HepG2 (cell line): Measurements from ENCODE around the gene RBP3. TPM values are rescaled to one million over a fixed set of nuclear protein-coding genes. Genes with fewer than 3 reads are reported as not detected.

ENCODE experiments used
- ATAC-seq: fragments of 200-7000 bp; cut with Tn5 transposase; 3 replicates; pipeline ENCODE4 v1.9.1; 2020; ENCODE audit warnings: mild to moderate bottlenecking, moderate library complexity
- BruUV-seq: library from RNA; stranded (reverse); fragments of 400-500 nt; replicated peaks from 2 replicates; lab custom pipeline; 2021; lab: Mats Ljungman, UMichigan
- CTCF ChIA-PET: fragments of 300-600 bp; formaldehyde crosslinking; extraction: SDS; loops from one replicate; lab custom pipeline; 2021; ENCODE audit warnings: low total read pairs, inconsistent platforms, low intra/inter-chr PET ratio; lab: Yijun Ruan, JAX
- POLR2A ChIA-PET: fragments of 350-600 bp; sonication (Branson Sonifier 250); formaldehyde crosslinking; loops from one replicate; lab custom pipeline; 2020; ENCODE audit warnings: antibody characterized with exemption, inconsistent platforms; lab: Yijun Ruan, JAX
- DNase-seq: peaks from one replicate; pipeline ENCODE4 v3.0.0-alpha.2; 2015; ENCODE audit warnings: low spot score
- FAIRE-seq: peaks from 3 replicates; lab custom pipeline; 2011; peaks lifted over from hg19 to GRCh38; lab: Jason Lieb, UNC
- H2AFZ ChIP-seq: one replicate; pipeline ENCODE4 v1.6.1; 2011; ENCODE audit warnings: low read length, inconsistent platforms
- H3K27ac ChIP-seq: fragments of 300-600 bp; 3 replicates; pipeline ENCODE4 v1.8.0; 2011; ENCODE audit warnings: mixed run types, mild to moderate bottlenecking, mixed read lengths, low read length, inconsistent platforms; ENCODE audit not compliant: insufficient read depth; ENCODE audit errors: extremely low read length
- H3K27me3 ChIP-seq, 2 experiments: fragments of 200-600 bp in 1 of 2; 2 replicates in 1 of 2; 3 replicates in 1 of 2; pipeline versions ENCODE4 v1.6.0 to v1.8.0; 2011; ENCODE audit warnings: low read length in 2 of 2, mild to moderate bottlenecking in 2 of 2, moderate library complexity in 2 of 2, inconsistent platforms in 1 of 2; ENCODE audit not compliant: insufficient read depth in 2 of 2, control insufficient read depth in 1 of 2
- H3K36me3 ChIP-seq, 2 experiments: fragments of 200-600 bp in 1 of 2; replicated peaks in 1 of 2; 2 replicates in 1 of 2; 3 replicates in 1 of 2; pipeline versions ENCODE4 v1.5.1 to v1.8.0; 2011; ENCODE audit warnings: low read length in 2 of 2, inconsistent platforms in 1 of 2; ENCODE audit not compliant: insufficient read depth in 2 of 2, control insufficient read depth in 1 of 2
- H3K4me1 ChIP-seq: 2 replicates; pipeline ENCODE4 v1.5.1; 2012; ENCODE audit warnings: low read length, inconsistent platforms; ENCODE audit not compliant: insufficient read depth
- H3K4me2 ChIP-seq: 2 replicates; pipeline ENCODE4 v1.6.0; 2011; ENCODE audit warnings: low read depth, low read length, inconsistent platforms
- H3K4me3 ChIP-seq, 3 experiments: fragments of 200-600 bp in 1 of 3; sonication (generic), shearing (Covaris generic) in 1 of 3; replicated peaks in 1 of 3; 2 replicates each; pipeline ENCODE4 v1.5.1; 2011 to 2016; ENCODE audit warnings: low read length in 3 of 3, inconsistent platforms in 2 of 3, low read depth in 2 of 3, mild to moderate bottlenecking in 2 of 3, control low read depth in 1 of 3, mixed read lengths in 1 of 3; ENCODE audit not compliant: insufficient read depth in 1 of 3
- H3K79me2 ChIP-seq: one replicate; pipeline ENCODE4 v1.6.1; 2011; ENCODE audit warnings: low read length, inconsistent platforms; ENCODE audit not compliant: insufficient read depth
- H3K9ac ChIP-seq: 2 replicates; pipeline ENCODE4 v1.6.0; 2011; ENCODE audit warnings: mild to moderate bottlenecking, low read depth, low read length, inconsistent platforms; ENCODE audit not compliant: insufficient read depth
- H3K9me3 ChIP-seq: 2 replicates; pipeline ENCODE4 v1.5.1; 2012; ENCODE audit warnings: mild to moderate bottlenecking, low read length
- H4K20me1 ChIP-seq: 2 replicates; pipeline ENCODE4 v1.6.0; 2011; ENCODE audit warnings: inconsistent platforms, mild to moderate bottlenecking, low read length, moderate library complexity; ENCODE audit not compliant: insufficient read depth
- ARID2 ChIP-seq: sonication (generic); formaldehyde crosslinking; IDR thresholded peaks from 2 replicates; pipeline ENCODE4 v1.8.1; 2022; ENCODE audit warnings: mild to moderate bottlenecking, missing genetic modification reagents, borderline replicate concordance
- ATAD3A ChIP-seq: sonication (generic); formaldehyde crosslinking; IDR thresholded peaks from 2 replicates; pipeline ENCODE4 v1.4.0; 2020; ENCODE audit warnings: missing genetic modification reagents
- ATM ChIP-seq: fragments of 450-650 bp; IDR thresholded peaks from 2 replicates; pipeline ENCODE4 v1.7.1; 2017; ENCODE audit warnings: mild to moderate bottlenecking, borderline replicate concordance
- FOXJ3 ChIP-seq: sonication (generic); formaldehyde crosslinking; IDR thresholded peaks from 2 replicates; pipeline ENCODE4 v1.4.0; 2020; ENCODE audit warnings: missing genetic modification reagents, mild to moderate bottlenecking, borderline replicate concordance
- GABPB1 ChIP-seq: IDR thresholded peaks from 2 replicates; pipeline ENCODE4 v1.6.1; 2016; ENCODE audit warnings: mild to moderate bottlenecking, missing genetic modification reagents, moderate library complexity, missing compliant biosample characterization
- ISL2 ChIP-seq: sonication (generic); formaldehyde crosslinking; IDR thresholded peaks from 2 replicates; pipeline ENCODE4 v1.5.0; 2020; ENCODE audit warnings: missing genetic modification reagents
- MTA1 ChIP-seq: sonication (generic); formaldehyde crosslinking; IDR thresholded peaks from 2 replicates; pipeline ENCODE4 v1.4.0; 2020; ENCODE audit warnings: missing genetic modification reagents, mild to moderate bottlenecking, borderline replicate concordance
- MXI1 ChIP-seq: IDR thresholded peaks from 3 replicates; pipeline ENCODE4 v1.6.1; 2012; ENCODE audit warnings: low read depth, low read length, inconsistent platforms, borderline replicate concordance
- SRY ChIP-seq: sonication (generic); formaldehyde crosslinking; IDR thresholded peaks from 2 replicates; pipeline ENCODE4 v1.8.0; 2022; ENCODE audit warnings: mild to moderate bottlenecking, missing genetic modification reagents
- TAF15 ChIP-seq: fragments of 200-400 bp; formaldehyde crosslinking; IDR thresholded peaks from one replicate; pipeline ENCODE4 v1.6.1; 2018; ENCODE audit warnings: mild to moderate bottlenecking, low read depth, low read length; ENCODE audit not compliant: poor library complexity, severe bottlenecking
- ZBTB20 ChIP-seq: sonication (generic); formaldehyde crosslinking; IDR thresholded peaks from 2 replicates; pipeline ENCODE4 v1.8.1; 2023; ENCODE audit warnings: missing genetic modification reagents, low read depth, mild to moderate bottlenecking, borderline replicate concordance
- ZBTB8A ChIP-seq: sonication (generic); formaldehyde crosslinking; IDR thresholded peaks from 2 replicates; pipeline ENCODE4 v1.4.0; 2020; ENCODE audit warnings: mild to moderate bottlenecking, low read depth, missing genetic modification reagents, borderline replicate concordance
- ZFYVE20 ChIP-seq: sonication (generic); formaldehyde crosslinking; IDR thresholded peaks from 2 replicates; pipeline ENCODE4 v1.8.0; 2023; ENCODE audit warnings: low read depth, mild to moderate bottlenecking, moderate library complexity, missing genetic modification reagents, borderline replicate concordance
- ZNF20 ChIP-seq: sonication (generic); formaldehyde crosslinking; IDR thresholded peaks from 2 replicates; pipeline ENCODE4 v1.4.0; 2020; ENCODE audit warnings: mild to moderate bottlenecking, moderate library complexity, missing genetic modification reagents
- ZNF256 ChIP-seq: sonication (generic); formaldehyde crosslinking; conservative IDR thresholded peaks from 2 replicates; pipeline ENCODE4 v1.4.0; 2020; ENCODE audit warnings: missing genetic modification reagents
- ZNF264 ChIP-seq: sonication (generic); formaldehyde crosslinking; IDR thresholded peaks from 2 replicates; pipeline ENCODE4 v1.4.0; 2020; ENCODE audit warnings: missing genetic modification reagents
- ZNF737 ChIP-seq: sonication (generic); formaldehyde crosslinking; IDR thresholded peaks from 2 replicates; pipeline ENCODE4 v1.5.0; 2020; ENCODE audit warnings: missing genetic modification reagents, mild to moderate bottlenecking, borderline replicate concordance
- WGBS: methylation state at CpG from one replicate; pipeline ENCODE4 v1.1.6; 2017; ENCODE audit warnings: low lambda C conversion rate; 5-methylcytosine and 5-hydroxymethylcytosine counted together
- in situ Hi-C: cut with HindIII; loops from 2 replicates; pipeline ENCODE4 v1.10.0; 2017; ENCODE audit warnings: low pct_unique_long_range_greater_than_20kb; ENCODE audit not compliant: extremely low pct_ligation_motif_present
- intact Hi-C: fragments of 100-400 bp; cut with micrococcal nuclease; formaldehyde crosslinking; loops from one replicate; pipeline ENCODE4 v1.10.0; 2022; ENCODE audit not compliant: unreplicated experiment
- polyA plus RNA-seq, 8 experiments: library from polyadenylated mRNA; depleted of rRNA in 3 of 8; stranded (reverse) in 7 of 8; unstranded in 1 of 8; fragments of >200 nt; fragmentation: Illumina TruSeq in 4 of 8; extraction: Trizol in 4 of 8; gene quantifications; 2 replicates each; pipeline versions ENCODE4 v1.2.1 to v1.2.3, GENCODE V29; 2011 to 2016; ENCODE audit warnings: low read depth in 4 of 8, missing spikeins in 1 of 8, mixed read lengths in 1 of 8; ENCODE audit not compliant: insufficient read depth in 1 of 8
- total RNA-seq, 5 experiments: library from RNA; depleted of rRNA; stranded (reverse); fragments of >200 nt; fragmentation: Illumina TruSeq; extraction: Trizol; gene quantifications; 2 replicates each; pipeline ENCODE4 v1.2.3, GENCODE V29; 2016; ENCODE audit warnings: low read depth in 1 of 5
- TF ChIP-seq, protein P1 (sequence below): sonication (generic); formaldehyde crosslinking; IDR thresholded peaks from 2 replicates; pipeline ENCODE4 v1.4.0; 2020; ENCODE audit warnings: missing genetic modification reagents, mild to moderate bottlenecking, borderline replicate concordance
- TF ChIP-seq, protein P2 (sequence below): sonication (generic); formaldehyde crosslinking; IDR thresholded peaks from 2 replicates; pipeline ENCODE4 v1.4.0; 2020; ENCODE audit warnings: missing genetic modification reagents

The RBP3 gene
- total and polyA plus RNA-seq, 2 of the 13 experiments (the other 11 are each of a cell fraction or from before 2014, with no cell fraction given): not detected

DNA sequence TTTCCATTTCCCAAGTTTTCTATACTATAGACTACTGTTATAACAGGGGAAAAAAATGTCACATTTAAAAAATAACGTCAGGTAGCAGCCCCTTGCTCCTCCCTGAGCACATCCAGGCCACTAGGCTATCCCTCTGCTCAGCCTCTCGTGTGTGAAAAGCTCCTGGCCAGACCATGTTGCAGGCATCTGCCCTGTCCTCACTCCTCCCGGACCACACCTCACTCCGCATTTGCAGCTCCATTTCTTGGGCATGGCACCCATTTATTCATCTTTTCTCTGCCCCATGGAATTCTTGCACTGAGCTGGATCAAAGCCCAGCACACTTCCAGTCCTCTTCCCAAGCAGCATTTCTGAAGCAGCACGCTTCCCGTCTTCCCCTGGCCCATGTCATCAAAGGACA lies 27.4 kb upstream of the RBP3 start:
- Histone ChIP-seq H3K4me2 (no peak overlapping the region), H3K4me1 (no peaks in the 10 kb centered on the region), H3K27me3 (peaks cover 0 to 8% of the 10 kb centered on the region in 2 experiments; a peak in 3 of 5 replicates), H3K79me2 (no peaks in the 10 kb centered on the region), H3K4me3 (no peak overlapping the region), H3K27ac (no peak overlapping the region), H4K20me1 (no peaks in the 10 kb centered on the region), H2AFZ (no peak overlapping the region), H3K36me3 (no peaks in the 10 kb centered on the region), H3K9ac (no peak overlapping the region), H3K9me3 (no peaks in the 10 kb centered on the region)
- FAIRE-seq: no peak
- CTCF ChIA-PET: no interaction called here
- POLR2A ChIA-PET: no interaction called here
- intact Hi-C loops: no loop called here
- under 1% methylated on average over 6 of the region's 6 CpGs for WGBS
- TF ChIP-seq ZNF737 (CRISPR knock-in tag) (no peak), ZNF20 (no peak), GABPB1 (CRISPR knock-in tag) (no peak), ZNF256 (CRISPR knock-in tag) (no peak), ISL2 (no peak), FOXJ3 (no peak), ZFYVE20 (CRISPR knock-in tag) (no peak), ZNF264 (no peak), MXI1 (no peak), MTA1 (CRISPR knock-in tag) (no peak), ATM (no peak), ZBTB20 (CRISPR knock-in tag) (no peak), ARID2 (CRISPR knock-in tag) (no peak), ZBTB8A (CRISPR knock-in tag) (no peak), SRY (CRISPR knock-in tag) (no peak), TAF15 (no peak), ATAD3A (CRISPR knock-in tag) (no peak)
- TF ChIP-seq, protein P1, sequence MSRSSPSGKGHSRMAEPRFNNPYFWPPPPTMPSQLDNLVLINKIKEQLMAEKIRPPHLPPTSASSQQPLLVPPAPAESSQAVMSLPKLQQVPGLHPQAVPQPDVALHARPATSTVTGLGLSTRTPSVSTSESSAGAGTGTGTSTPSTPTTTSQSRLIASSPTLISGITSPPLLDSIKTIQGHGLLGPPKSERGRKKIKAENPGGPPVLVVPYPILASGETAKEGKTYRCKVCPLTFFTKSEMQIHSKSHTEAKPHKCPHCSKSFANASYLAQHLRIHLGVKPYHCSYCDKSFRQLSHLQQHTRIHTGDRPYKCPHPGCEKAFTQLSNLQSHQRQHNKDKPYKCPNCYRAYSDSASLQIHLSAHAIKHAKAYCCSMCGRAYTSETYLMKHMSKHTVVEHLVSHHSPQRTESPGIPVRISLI (CRISPR knock-in tag): no peak
- TF ChIP-seq, protein P2, sequence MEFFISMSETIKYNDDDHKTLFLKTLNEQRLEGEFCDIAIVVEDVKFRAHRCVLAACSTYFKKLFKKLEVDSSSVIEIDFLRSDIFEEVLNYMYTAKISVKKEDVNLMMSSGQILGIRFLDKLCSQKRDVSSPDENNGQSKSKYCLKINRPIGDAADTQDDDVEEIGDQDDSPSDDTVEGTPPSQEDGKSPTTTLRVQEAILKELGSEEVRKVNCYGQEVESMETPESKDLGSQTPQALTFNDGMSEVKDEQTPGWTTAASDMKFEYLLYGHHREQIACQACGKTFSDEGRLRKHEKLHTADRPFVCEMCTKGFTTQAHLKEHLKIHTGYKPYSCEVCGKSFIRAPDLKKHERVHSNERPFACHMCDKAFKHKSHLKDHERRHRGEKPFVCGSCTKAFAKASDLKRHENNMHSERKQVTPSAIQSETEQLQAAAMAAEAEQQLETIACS (CRISPR knock-in tag): no peak
- no TSS peak for BruUV-seq
- ATAC-seq: no peak
- no peak for DNase-seq
- in situ Hi-C loops: no loop called here
